ENCODE results near the gene ARPC3. TPM values are rescaled to one million over a fixed set of nuclear protein-coding genes. Genes with fewer than 3 reads are reported as not detected.

ARPC3 gene
- total and polyA plus RNA-seq, 9 of the 15 experiments (the other 6 are each of a cell fraction or from before 2014, with no cell fraction given): 74.2 to 575 (median 345) TPM

DNA sequence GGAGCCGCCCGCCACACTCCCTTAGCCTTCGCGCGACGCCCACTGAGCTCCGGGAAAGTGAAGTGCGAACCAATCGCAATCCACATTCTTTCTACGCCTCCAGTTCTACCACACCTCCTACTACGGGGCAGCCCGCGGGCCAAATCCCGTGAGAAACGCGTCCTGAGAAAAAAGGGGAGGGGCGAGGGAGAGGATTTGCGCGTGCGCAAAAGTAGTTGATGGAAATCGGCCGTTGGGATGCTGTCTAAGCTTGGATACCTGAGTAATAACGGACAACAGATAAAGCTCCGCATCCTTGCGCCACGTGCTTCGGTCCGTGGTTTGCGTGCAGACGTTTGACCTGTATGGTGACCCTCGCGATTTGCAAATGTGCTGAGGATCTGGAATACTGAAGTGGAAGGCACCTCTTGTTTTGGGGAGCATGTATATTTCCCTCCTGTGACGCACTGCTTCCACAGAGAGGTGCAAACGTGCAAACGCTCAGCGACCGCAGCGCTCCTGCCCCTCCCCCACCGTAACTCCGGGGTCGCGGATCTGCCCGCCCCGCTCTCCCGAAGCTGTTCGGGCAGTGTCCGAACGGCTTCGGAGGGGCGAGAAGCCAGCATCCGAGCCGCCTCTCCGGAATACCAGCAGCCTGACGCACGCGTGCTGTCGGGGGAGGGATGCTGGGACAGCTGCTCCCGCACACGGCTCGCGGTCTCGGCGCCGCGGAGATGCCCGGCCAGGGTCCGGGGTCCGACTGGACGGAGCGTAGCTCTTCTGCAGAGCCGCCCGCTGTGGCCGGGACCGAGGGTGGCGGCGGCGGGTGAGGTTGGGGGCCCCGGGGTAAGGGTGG, 18.3 kb upstream of the ARPC3 start, which contains the start of the genes FAM216A and GPN3 (continued):
- TF ChIP-seq, protein P1, sequence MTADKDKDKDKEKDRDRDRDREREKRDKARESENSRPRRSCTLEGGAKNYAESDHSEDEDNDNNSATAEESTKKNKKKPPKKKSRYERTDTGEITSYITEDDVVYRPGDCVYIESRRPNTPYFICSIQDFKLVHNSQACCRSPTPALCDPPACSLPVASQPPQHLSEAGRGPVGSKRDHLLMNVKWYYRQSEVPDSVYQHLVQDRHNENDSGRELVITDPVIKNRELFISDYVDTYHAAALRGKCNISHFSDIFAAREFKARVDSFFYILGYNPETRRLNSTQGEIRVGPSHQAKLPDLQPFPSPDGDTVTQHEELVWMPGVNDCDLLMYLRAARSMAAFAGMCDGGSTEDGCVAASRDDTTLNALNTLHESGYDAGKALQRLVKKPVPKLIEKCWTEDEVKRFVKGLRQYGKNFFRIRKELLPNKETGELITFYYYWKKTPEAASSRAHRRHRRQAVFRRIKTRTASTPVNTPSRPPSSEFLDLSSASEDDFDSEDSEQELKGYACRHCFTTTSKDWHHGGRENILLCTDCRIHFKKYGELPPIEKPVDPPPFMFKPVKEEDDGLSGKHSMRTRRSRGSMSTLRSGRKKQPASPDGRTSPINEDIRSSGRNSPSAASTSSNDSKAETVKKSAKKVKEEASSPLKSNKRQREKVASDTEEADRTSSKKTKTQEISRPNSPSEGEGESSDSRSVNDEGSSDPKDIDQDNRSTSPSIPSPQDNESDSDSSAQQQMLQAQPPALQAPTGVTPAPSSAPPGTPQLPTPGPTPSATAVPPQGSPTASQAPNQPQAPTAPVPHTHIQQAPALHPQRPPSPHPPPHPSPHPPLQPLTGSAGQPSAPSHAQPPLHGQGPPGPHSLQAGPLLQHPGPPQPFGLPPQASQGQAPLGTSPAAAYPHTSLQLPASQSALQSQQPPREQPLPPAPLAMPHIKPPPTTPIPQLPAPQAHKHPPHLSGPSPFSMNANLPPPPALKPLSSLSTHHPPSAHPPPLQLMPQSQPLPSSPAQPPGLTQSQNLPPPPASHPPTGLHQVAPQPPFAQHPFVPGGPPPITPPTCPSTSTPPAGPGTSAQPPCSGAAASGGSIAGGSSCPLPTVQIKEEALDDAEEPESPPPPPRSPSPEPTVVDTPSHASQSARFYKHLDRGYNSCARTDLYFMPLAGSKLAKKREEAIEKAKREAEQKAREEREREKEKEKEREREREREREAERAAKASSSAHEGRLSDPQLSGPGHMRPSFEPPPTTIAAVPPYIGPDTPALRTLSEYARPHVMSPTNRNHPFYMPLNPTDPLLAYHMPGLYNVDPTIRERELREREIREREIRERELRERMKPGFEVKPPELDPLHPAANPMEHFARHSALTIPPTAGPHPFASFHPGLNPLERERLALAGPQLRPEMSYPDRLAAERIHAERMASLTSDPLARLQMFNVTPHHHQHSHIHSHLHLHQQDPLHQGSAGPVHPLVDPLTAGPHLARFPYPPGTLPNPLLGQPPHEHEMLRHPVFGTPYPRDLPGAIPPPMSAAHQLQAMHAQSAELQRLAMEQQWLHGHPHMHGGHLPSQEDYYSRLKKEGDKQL (CRISPR knock-in tag; IDR thresholded peaks at IDR 0.05; ENCODE audit: borderline replicate concordance): no peak
- TF ChIP-seq CCNT2 (IDR thresholded peaks at IDR 0.05; ENCODE audit: borderline replicate concordance, extremely low read depth, insufficient read length, low read depth, low read length) (peak; percentile 29), NR2C2 (CRISPR knock-in tag; IDR thresholded peaks at IDR 0.05) (no peak), NR2C2 (tag; IDR thresholded peaks at IDR 0.05) (peak; percentile 60; the same call in 1 of the 2 replicates), MAFG (tag; conservative IDR thresholded peaks at IDR 0.05) (no peak), ZNF780A (CRISPR knock-in tag; IDR thresholded peaks at IDR 0.05) (no peak), FOXA3 (CRISPR knock-in tag; conservative IDR thresholded peaks at IDR 0.05 in 1 of 2, IDR thresholded peaks at IDR 0.05 in 1 of 2) (no peak), JUND (IDR thresholded peaks at IDR 0.05; ENCODE audit: borderline replicate concordance, low read depth, low read length) (peak; percentile 73), JUND (tag; IDR thresholded peaks at IDR 0.05; ENCODE audit: borderline replicate concordance, low read depth, low read length) (peak; percentile 71; the same call in 2 of the 3 replicates), ZNF224 (CRISPR knock-in tag; IDR thresholded peaks at IDR 0.05) (no peak), ATF7 (IDR thresholded peaks at IDR 0.05) (peak; percentile 72), NFXL1 (CRISPR knock-in tag; IDR thresholded peaks at IDR 0.05) (no peak), POLR2H (tag; IDR thresholded peaks at IDR 0.05; ENCODE audit: low read depth) (peak; percentile 73), ELK3 (CRISPR knock-in tag; IDR thresholded peaks at IDR 0.05) (no peak), HEY1 (CRISPR knock-in tag; IDR thresholded peaks at IDR 0.05; ENCODE audit: borderline replicate concordance) (no peak), CCAR2 (IDR thresholded peaks at IDR 0.05; ENCODE audit: low read depth, low read length) (no peak), EZH2 (IDR thresholded peaks at IDR 0.05; ENCODE audit: borderline replicate concordance, low read depth, low read length) (no peak), TCF15 (CRISPR knock-in tag; IDR thresholded peaks at IDR 0.05) (no peak), ZKSCAN8 (CRISPR knock-in tag; IDR thresholded peaks at IDR 0.05) (no peak), POLR3A (IDR thresholded peaks at IDR 0.05; ENCODE audit: borderline replicate concordance, extremely low read depth, insufficient read depth, insufficient read length) (no peak)
